HCT116 (cell line): ENCODE results near the gene HSP90AB1. TPM values are rescaled to one million over a fixed set of nuclear protein-coding genes. Genes with fewer than 3 reads are reported as not detected.

Experiments used
- ATAC-seq: fragments of 200-7000 bp; cut with Tn5 transposase; 2 replicates; pipeline ENCODE4 v1.9.1; 2020; ENCODE audit warnings: mild to moderate bottlenecking, moderate library complexity
- BruUV-seq: library from RNA; stranded (reverse); fragments of 400-500 nt; replicated peaks from 2 replicates; lab custom pipeline; 2021; lab: Mats Ljungman, UMichigan
- CTCF ChIA-PET: fragments of 300-600 bp; sonication (Branson Sonifier 250); formaldehyde crosslinking; loops from one replicate; lab custom pipeline; 2021; ENCODE audit warnings: antibody characterized with exemption; lab: Charles Lee
- POLR2A ChIA-PET: fragments of 300-600, 350-600 bp; sonication (Branson Sonifier 250); formaldehyde crosslinking; loops from one replicate; lab custom pipeline; 2021; ENCODE audit warnings: antibody characterized with exemption; lab: Charles Lee
- RAD21 ChIA-PET, 2 experiments: fragments of 300-600 bp; sonication (Branson Sonifier 250); formaldehyde crosslinking; loops; one replicate each; lab custom pipeline; 2023; ENCODE audit warnings: low total read pairs in 2 of 2; ENCODE audit not compliant: uncharacterized antibody in 2 of 2, unreplicated experiment in 2 of 2, low non-redundant PET in 1 of 2; lab: Charles Lee
- DNase-seq: peaks from one replicate; pipeline ENCODE4 v3.0.0-alpha.2; 2010; ENCODE audit warnings: low read depth, low spot score
- H2AFZ ChIP-seq: fragments of 200-600 bp; shearing (Covaris generic), sonication (generic); 2 replicates; pipeline ENCODE4 v1.6.1; 2017; ENCODE audit warnings: low read depth, mixed run types, mixed read lengths, antibody characterized with exemption, low read length; ENCODE audit not compliant: poor library complexity, severe bottlenecking
- H3K27ac ChIP-seq: 2 replicates; pipeline ENCODE4 v1.5.1; 2012; ENCODE audit warnings: low read depth, low read length
- H3K27me3 ChIP-seq: fragments of 200-600 bp; sonication (generic); 2 replicates; pipeline ENCODE4 v1.6.1; 2016; ENCODE audit warnings: mixed run types, low read length, mixed read lengths; ENCODE audit not compliant: insufficient read depth
- H3K36me3 ChIP-seq, 2 experiments: fragments of 200-500 bp in 1 of 2; fragments of 200-600 bp in 1 of 2; sonication (Bioruptor generic) in 1 of 2; sonication (generic) in 1 of 2; 2 replicates each; pipeline versions ENCODE4 v1.5.1 to v1.6.1; 2014 to 2016; ENCODE audit warnings: low read length in 2 of 2, inconsistent platforms in 1 of 2, mixed read lengths in 1 of 2, mixed run types in 1 of 2; ENCODE audit not compliant: insufficient read depth in 2 of 2, control insufficient read depth in 1 of 2
- H3K4me1 ChIP-seq, 2 experiments: fragments of 200-600 bp in 1 of 2; sonication (generic) in 1 of 2; 2 replicates each; pipeline versions ENCODE4 v1.5.1 to v1.6.1; 2012 to 2017; ENCODE audit warnings: low read length in 2 of 2, inconsistent platforms in 1 of 2, mild to moderate bottlenecking in 1 of 2, mixed read lengths in 1 of 2, mixed run types in 1 of 2, moderate library complexity in 1 of 2; ENCODE audit not compliant: insufficient read depth in 2 of 2, control insufficient read depth in 1 of 2
- H3K4me2 ChIP-seq: fragments of 200-600 bp; sonication (generic); 2 replicates; pipeline ENCODE4 v1.6.1; 2017; ENCODE audit warnings: mixed run types, low read length, mixed read lengths
- H3K4me3 ChIP-seq, 2 experiments: fragments of 200-600 bp in 1 of 2; sonication (generic) in 1 of 2; replicated peaks in 1 of 2; 2 replicates each; pipeline ENCODE4 v1.5.1; 2011 to 2016; ENCODE audit warnings: low read length in 2 of 2, control low read depth in 1 of 2, low read depth in 1 of 2, mild to moderate bottlenecking in 1 of 2, mixed read lengths in 1 of 2, mixed run types in 1 of 2
- H3K79me2 ChIP-seq: fragments of 200-600 bp; sonication (generic); 2 replicates; pipeline ENCODE4 v1.6.1; 2017; ENCODE audit warnings: mild to moderate bottlenecking, mixed run types, low read length, moderate library complexity, mixed read lengths; ENCODE audit not compliant: insufficient read depth
- H3K9ac ChIP-seq: fragments of 200-600 bp; sonication (generic); 2 replicates; pipeline ENCODE4 v1.6.1; 2016; ENCODE audit warnings: low read length, mixed read lengths
- H3K9me2 ChIP-seq: fragments of 200-600 bp; sonication (generic), shearing (Covaris generic); 2 replicates; pipeline ENCODE4 v1.6.1; 2017; ENCODE audit warnings: mixed run types, mild to moderate bottlenecking, moderate library complexity; ENCODE audit not compliant: insufficient read depth
- H3K9me3 ChIP-seq, 2 experiments: fragments of 200-500 bp in 1 of 2; fragments of 200-600 bp in 1 of 2; sonication (Bioruptor generic) in 1 of 2; sonication (generic) in 1 of 2; 2 replicates each; pipeline ENCODE4 v1.6.1; 2014 to 2017; ENCODE audit warnings: low read length in 2 of 2, mixed read lengths in 2 of 2, inconsistent platforms in 1 of 2, low read depth in 1 of 2, mild to moderate bottlenecking in 1 of 2, mixed run types in 1 of 2, moderate library complexity in 1 of 2; ENCODE audit not compliant: control insufficient read depth in 1 of 2, insufficient read depth in 1 of 2
- H4K20me1 ChIP-seq: fragments of 200-600 bp; sonication (generic), shearing (Covaris generic); 2 replicates; pipeline ENCODE4 v1.6.1; 2017; ENCODE audit warnings: mixed run types, mild to moderate bottlenecking, moderate library complexity; ENCODE audit not compliant: insufficient read depth
- EZH2 ChIP-seq: fragments of 200-600 bp; sonication (generic); IDR thresholded peaks from 2 replicates; pipeline ENCODE4 v1.6.1; 2017; ENCODE audit warnings: antibody characterized with exemption, mixed run types
- POLR2A ChIP-seq: IDR thresholded peaks from 2 replicates; pipeline ENCODE4 v1.7.0; 2011; ENCODE audit warnings: borderline replicate concordance; ENCODE audit not compliant: insufficient read depth, insufficient read length; ENCODE audit errors: extremely low read depth
- POLR2AphosphoS5 ChIP-seq: IDR thresholded peaks from 2 replicates; pipeline ENCODE4 v1.6.1; 2011; ENCODE audit warnings: mild to moderate bottlenecking, low read depth, low read length, moderate library complexity
- TCF7L2 ChIP-seq: IDR thresholded peaks from 2 replicates; pipeline ENCODE4 v1.7.0; 2011; ENCODE audit warnings: borderline replicate concordance, inconsistent platforms; ENCODE audit not compliant: insufficient read depth, insufficient read length; ENCODE audit errors: extremely low read depth
- ZFX ChIP-seq: fragments of 450-650 bp; IDR thresholded peaks from 2 replicates; pipeline ENCODE4 v1.6.1; 2017
- ZNF274 ChIP-seq: fragments of 200-500 bp; sonication (Bioruptor generic); IDR thresholded peaks from 2 replicates; pipeline ENCODE4 v1.6.1; 2014; ENCODE audit warnings: mild to moderate bottlenecking, low read depth, low read length, inconsistent platforms
- intact Hi-C: fragments of 100-400 bp; cut with micrococcal nuclease; formaldehyde crosslinking; loops from 2 replicates; pipeline ENCODE4 v1.10.0; 2022
- total RNA-seq: library from RNA; stranded (reverse); gene quantifications from one replicate; pipeline ENCODE4 v1.2.1, GENCODE V29; 2021; ENCODE audit not compliant: unreplicated experiment

The HSP90AB1 gene
- total RNA-seq, 1 experiment from 2014 or later = 2,554 TPM

DNA sequence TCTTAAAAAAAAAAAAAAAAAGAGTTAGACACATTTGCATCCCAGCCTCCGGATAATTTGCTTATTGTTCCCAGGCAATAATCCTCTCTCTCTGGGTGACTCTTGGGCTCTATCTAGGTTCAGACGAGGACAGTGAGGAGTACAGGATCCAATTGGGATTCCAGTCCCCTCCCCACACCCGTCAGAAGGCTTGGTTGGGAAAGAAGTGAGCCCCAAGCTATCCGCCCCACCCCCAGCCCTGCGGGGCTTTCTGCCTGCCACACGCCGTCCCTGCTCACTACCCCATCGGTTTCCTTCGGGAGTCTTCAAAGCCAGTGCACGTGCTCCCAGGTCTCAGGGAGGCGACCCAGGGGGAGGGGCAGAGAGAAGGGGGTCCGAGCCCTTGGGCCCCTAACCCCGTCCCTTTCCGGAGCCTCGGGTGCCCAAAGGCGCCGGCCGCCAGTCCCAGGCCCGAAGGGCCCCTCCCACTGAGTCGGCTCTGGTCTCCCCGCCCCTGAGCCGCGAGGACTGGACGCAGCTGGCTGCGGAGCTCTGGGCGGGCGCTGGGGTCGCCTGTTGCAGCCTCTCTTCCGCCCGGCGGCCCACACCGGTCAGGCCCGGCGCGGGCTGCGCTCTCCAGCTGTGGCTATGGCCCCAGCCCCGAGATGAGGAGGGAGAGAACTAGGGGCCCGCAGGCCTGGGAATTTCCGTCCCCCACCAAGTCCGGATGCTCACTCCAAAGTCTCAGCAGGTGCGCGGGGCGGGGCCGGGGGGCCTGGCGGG lies 27.7 kb upstream of the HSP90AB1 start:
- peaks cover 36 to 51% of the 10 kb centered on the region in 2 experiments for H3K4me1 ChIP-seq
- intact Hi-C loops = no loop called here
- no peak for DNase-seq
- peak; percentile 70 for ATAC-seq
- peak overlapping the region; percentile 49 for H3K27ac ChIP-seq
- H3K79me2 ChIP-seq = peaks cover 7% of the 10 kb centered on the region
- no peaks in the 10 kb centered on the region for H3K9me2 ChIP-seq
- H4K20me1 ChIP-seq = no peaks in the 10 kb centered on the region
- peak overlapping the region; percentile 97 for H3K4me2 ChIP-seq
- POLR2A ChIA-PET = interaction anchor here (0.6 to 4.5 kb wide), 4 partner anchors 16 to 28 kb away, joined by 3 to 22 read pairs (median 3); partner anchors contain the start of gene HSP90AB1
- RAD21 ChIA-PET = no interaction called here
- CTCF ChIA-PET = interaction anchor here (0.6 to 2.7 kb wide), 2 partner anchors 18 to 430 kb away, joined by 3 to 8 read pairs; no protein-coding TSS in a partner anchor
- H3K36me3 ChIP-seq = no peaks in the 10 kb centered on the region
- peak; percentile 28 for TF ChIP-seq POLR2A
- TF ChIP-seq TCF7L2 = peak; percentile 72
- TF ChIP-seq ZNF274 = no peak
- TF ChIP-seq ZFX = peak; percentile 37; the same call in 1 of the 2 replicates
- peak; percentile 64; the same call in 1 of the 2 replicates for TF ChIP-seq POLR2AphosphoS5
- no peak for TF ChIP-seq EZH2
- H3K27me3 ChIP-seq = no peaks in the 10 kb centered on the region
- H3K4me3 ChIP-seq = peak overlapping the region; percentile 48 to 62
- H3K9me3 ChIP-seq = no peaks in the 10 kb centered on the region
- peak overlapping the region; percentile 66 for H3K9ac ChIP-seq
- no peak overlapping the region for H2AFZ ChIP-seq
- BruUV-seq = TSS peak; percentile 76
